ENCODE results near the gene TRPV6. TPM values are rescaled to one million over a fixed set of nuclear protein-coding genes. Genes with fewer than 3 reads are reported as not detected.

Gene TRPV6
- total and polyA plus RNA-seq, 2 of the 4 experiments (the other 2 are of a cell fraction) = 0.03 TPM; not detected in 1

DNA sequence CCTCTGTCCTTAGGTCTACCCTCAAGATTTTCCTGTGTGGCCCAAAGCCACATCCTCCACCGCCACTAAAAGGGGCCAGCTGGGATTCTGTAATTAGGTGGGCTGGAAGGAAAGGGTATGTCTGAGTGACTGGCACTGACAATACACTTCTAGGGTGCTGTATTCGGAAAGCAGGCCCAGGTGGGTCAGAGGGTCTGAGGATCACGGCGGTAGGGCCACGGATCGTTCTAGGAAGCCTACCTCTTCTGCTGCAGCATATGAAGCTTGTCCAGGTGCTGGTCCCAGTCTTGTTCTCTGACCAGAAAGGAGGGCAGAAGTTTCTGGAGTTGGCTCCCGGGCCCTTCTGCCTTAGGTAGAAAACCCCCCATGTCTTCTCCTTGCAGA is 47.5 kb upstream of the TRPV6 start:
- dilution Hi-C loops (cut with HindIII; ENCODE audit: low sequenced_read_pairs, unreplicated experiment) = no loop called here
- CTCF ChIA-PET = no interaction called here
- no TSS peak for BruUV-seq (replicated peaks)

More for the DNA sequence above, 47.5 kb upstream of the TRPV6 start:
- TF ChIP-seq CEBPB (IDR thresholded peaks at IDR 0.05; ENCODE audit: low read depth, low read length) (no peak), RFX5 (IDR thresholded peaks at IDR 0.05; ENCODE audit: low read depth, low read length) (no peak), CHD1 (IDR thresholded peaks at IDR 0.05; ENCODE audit: low read depth, low read length) (no peak), POLR2A (IDR thresholded peaks at IDR 0.05; ENCODE audit: low read depth, low read length) (no peak), MAFK (IDR thresholded peaks at IDR 0.05; ENCODE audit: low read depth, low read length) (no peak), MAZ (IDR thresholded peaks at IDR 0.05; ENCODE audit: borderline replicate concordance, low read depth, low read length) (no peak), RCOR1 (IDR thresholded peaks at IDR 0.05; ENCODE audit: insufficient replicate concordance, low read length) (no peak), MXI1 (IDR thresholded peaks at IDR 0.05; ENCODE audit: borderline replicate concordance, low read depth, low read length) (no peak), SMC3 (IDR thresholded peaks at IDR 0.05; ENCODE audit: low read depth, low read length) (no peak)
- Histone ChIP-seq H2BK5ac (ENCODE audit: low read depth, low read length, poor library complexity, severe bottlenecking) (no peak overlapping the region), H2AFZ (replicated peaks; ENCODE audit: low read length, poor library complexity) (peak overlapping the region; percentile 11), H2BK20ac (ENCODE audit: low read depth, low read length) (no peak overlapping the region), H3K14ac (replicated peaks; ENCODE audit: low read depth, low read length) (no peak overlapping the region), H4K20me1 (ENCODE audit: insufficient read depth, low read length) (no peaks in the 10 kb centered on the region), H3K27ac (ENCODE audit: insufficient read depth, low read length) (no peak overlapping the region), H3K9ac (ENCODE audit: low read depth, low read length) (no peak overlapping the region), H2BK15ac (ENCODE audit: low read depth, low read length) (no peak overlapping the region), H3K9me3 (ENCODE audit: control insufficient read depth, insufficient read depth, low read length) (peaks cover 13% of the 10 kb centered on the region; the same call in 1 of the 2 replicates), H3K36me3 (ENCODE audit: control insufficient read depth, insufficient read depth, low read length) (no peaks in the 10 kb centered on the region), H3K79me1 (ENCODE audit: low read depth in 1 of 2, low read length in 2 of 2) (no peaks in the 10 kb centered on the region), H2AK5ac (ENCODE audit: low read depth, low read length) (no peak overlapping the region), H4K91ac (ENCODE audit: insufficient read depth, low read depth, low read length) (no peak overlapping the region), H3K23ac (ENCODE audit: low read depth, low read length) (no peak overlapping the region), H3K4ac (ENCODE audit: low read depth, low read length) (no peak overlapping the region), H2BK120ac (ENCODE audit: low read depth, low read length) (no peak overlapping the region), H2AK9ac (replicated peaks; ENCODE audit: low read depth, low read length, poor library complexity) (no peak overlapping the region), H3K27me3 (ENCODE audit: control insufficient read depth, insufficient read depth, low read length) (no peaks in the 10 kb centered on the region), H3K9me1 (ENCODE audit: insufficient read depth, low read length) (no peaks in the 10 kb centered on the region), H3K4me1 (ENCODE audit: control insufficient read depth, insufficient read depth, low read length) (no peaks in the 10 kb centered on the region), H3K4me2 (ENCODE audit: low read depth, low read length) (no peak overlapping the region), H4K5ac (ENCODE audit: low read depth, low read length) (no peak overlapping the region), H3K56ac (ENCODE audit: extremely low read depth, insufficient read depth, low read length) (no peak overlapping the region), H3K18ac (ENCODE audit: low read depth, low read length) (no peak overlapping the region), H3K4me3 (ENCODE audit: insufficient read depth, low read depth, low read length) (no peak overlapping the region), H4K8ac (ENCODE audit: low read depth in 2 of 2, low read length in 2 of 2) (no peak overlapping the region)
- ATAC-seq (ENCODE audit: low read depth) (no peak), DNase-seq (no peak)
- no CpG with 5 or more reads among the region's 7 CpGs for WGBS, 2 experiments (ENCODE audit: extremely low coverage in 2 of 2, insufficient read length in 1 of 2)
- POLR2A ChIA-PET (ENCODE audit: unreplicated experiment) = no interaction called here
- intact Hi-C loops (cut with micrococcal nuclease) = no loop called here
- in situ Hi-C loops (cut with MboI; ENCODE audit: low sequenced_read_pairs) = no loop called here
